Nephron progenitor cell (in vitro differentiated cells): Measurements from ENCODE around the gene LHPP.
A peak's percentile ranks its signal among the peaks of the same experiment; 100 is the strongest.

Experiments
- DNase-seq: peaks from one replicate; pipeline ENCODE4 v3.0.0; 2021
- H3K27ac Mint-ChIP-seq: 2 replicates; pipeline ENCODE4 v1.8.0; 2021; ENCODE audit warnings: mild to moderate bottlenecking, moderate library complexity, mixed read lengths
- H3K27me3 Mint-ChIP-seq: 2 replicates; pipeline ENCODE4 v1.8.0; 2021; ENCODE audit warnings: mild to moderate bottlenecking, low read depth, mixed read lengths; ENCODE audit not compliant: poor library complexity
- H3K36me3 Mint-ChIP-seq: 2 replicates; pipeline ENCODE4 v1.8.0; 2021; ENCODE audit warnings: low read depth, mixed read lengths
- H3K4me1 Mint-ChIP-seq: 2 replicates; pipeline ENCODE4 v1.8.0; 2021; ENCODE audit warnings: mixed read lengths
- H3K4me3 Mint-ChIP-seq: 2 replicates; pipeline ENCODE4 v1.8.0; 2021; ENCODE audit warnings: mild to moderate bottlenecking, moderate library complexity, mixed read lengths
- H3K9me3 Mint-ChIP-seq: 2 replicates; pipeline ENCODE4 v1.8.0; 2021; ENCODE audit warnings: mild to moderate bottlenecking, moderate library complexity, mixed read lengths
- TF ChIP-seq, protein P1 (sequence below): fragments of 200-600 bp; sonication (generic); IDR thresholded peaks from 2 replicates; pipeline ENCODE4 v1.5.0; 2021; ENCODE audit warnings: antibody characterized with exemption

LHPP gene

GRCh38 chr10:124505279-124505678 lies 43.7 kb downstream of the LHPP start:
- H3K4me3 Mint-ChIP-seq, result no peak overlapping the region
- H3K36me3 Mint-ChIP-seq, result peaks cover 18% of the 10 kb centered on the region
- peaks cover 7% of the 10 kb centered on the region for H3K4me1 Mint-ChIP-seq
- peaks cover 10% of the 10 kb centered on the region for H3K27me3 Mint-ChIP-seq
- peak overlapping the region; percentile 34 for H3K27ac Mint-ChIP-seq
- H3K9me3 Mint-ChIP-seq, result peaks cover 16% of the 10 kb centered on the region
- DNase-seq, result no peak
- TF ChIP-seq, protein P1, sequence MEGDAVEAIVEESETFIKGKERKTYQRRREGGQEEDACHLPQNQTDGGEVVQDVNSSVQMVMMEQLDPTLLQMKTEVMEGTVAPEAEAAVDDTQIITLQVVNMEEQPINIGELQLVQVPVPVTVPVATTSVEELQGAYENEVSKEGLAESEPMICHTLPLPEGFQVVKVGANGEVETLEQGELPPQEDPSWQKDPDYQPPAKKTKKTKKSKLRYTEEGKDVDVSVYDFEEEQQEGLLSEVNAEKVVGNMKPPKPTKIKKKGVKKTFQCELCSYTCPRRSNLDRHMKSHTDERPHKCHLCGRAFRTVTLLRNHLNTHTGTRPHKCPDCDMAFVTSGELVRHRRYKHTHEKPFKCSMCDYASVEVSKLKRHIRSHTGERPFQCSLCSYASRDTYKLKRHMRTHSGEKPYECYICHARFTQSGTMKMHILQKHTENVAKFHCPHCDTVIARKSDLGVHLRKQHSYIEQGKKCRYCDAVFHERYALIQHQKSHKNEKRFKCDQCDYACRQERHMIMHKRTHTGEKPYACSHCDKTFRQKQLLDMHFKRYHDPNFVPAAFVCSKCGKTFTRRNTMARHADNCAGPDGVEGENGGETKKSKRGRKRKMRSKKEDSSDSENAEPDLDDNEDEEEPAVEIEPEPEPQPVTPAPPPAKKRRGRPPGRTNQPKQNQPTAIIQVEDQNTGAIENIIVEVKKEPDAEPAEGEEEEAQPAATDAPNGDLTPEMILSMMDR, result no peak

GRCh38 chr10:124508070-124508667 lies 46.5 kb downstream of the LHPP start:
- Mint-ChIP-seq H3K27ac (no peak overlapping the region), H3K27me3 (peaks cover 14% of the 10 kb centered on the region), H3K9me3 (no peaks in the 10 kb centered on the region), H3K4me1 (peaks cover 22% of the 10 kb centered on the region), H3K36me3 (no peaks in the 10 kb centered on the region), H3K4me3 (no peak overlapping the region)
- DNase-seq, result no peak
- TF ChIP-seq, protein P1, result no peak

- peaks cover 1% of the 10 kb centered on the region for H3K36me3 Mint-ChIP-seq
- no peak for DNase-seq
- H3K27me3 Mint-ChIP-seq, result peaks cover 14% of the 10 kb centered on the region
- H3K27ac Mint-ChIP-seq, result no peak overlapping the region
- H3K4me1 Mint-ChIP-seq, result peaks cover 22% of the 10 kb centered on the region
- peaks cover 2% of the 10 kb centered on the region for H3K9me3 Mint-ChIP-seq
- H3K4me3 Mint-ChIP-seq, result no peak overlapping the region
- TF ChIP-seq, protein P1, result no peak
Measured at GRCh38 chr10:124508907-124509454, 47.4 kb downstream of the LHPP start.

- Mint-ChIP-seq H3K9me3 (peaks cover 11% of the 10 kb centered on the region), H3K27ac (no peak overlapping the region), H3K36me3 (peaks cover 8% of the 10 kb centered on the region), H3K4me1 (peaks cover 22% of the 10 kb centered on the region), H3K27me3 (peaks cover 14% of the 10 kb centered on the region), H3K4me3 (no peak overlapping the region)
- peak; percentile 53 for DNase-seq
- TF ChIP-seq, protein P1, result no peak
Measured at GRCh38 chr10:124509880-124510632, 48.4 kb downstream of the LHPP start.

DNA sequence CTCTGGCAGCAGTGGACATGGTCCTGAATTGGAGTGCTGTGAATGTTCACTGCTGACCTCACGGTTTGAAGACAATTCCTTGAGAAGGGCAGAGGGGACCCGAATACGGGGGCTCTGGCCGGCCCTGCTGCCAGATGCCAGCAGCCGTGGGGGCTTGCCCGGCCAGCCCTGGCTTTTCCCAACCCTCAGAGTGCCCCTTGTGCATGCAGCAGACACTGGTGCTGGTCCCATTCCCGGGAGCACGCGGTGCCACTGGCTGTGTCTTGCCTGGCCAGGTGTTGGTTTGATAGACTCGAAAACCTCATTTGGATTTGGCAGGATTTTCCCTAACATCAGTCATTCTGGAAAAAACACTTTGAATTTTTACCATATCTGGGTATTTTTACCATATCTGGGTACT lies 49.1 kb downstream of the LHPP start:
- Mint-ChIP-seq H3K9me3 (peaks cover 15% of the 10 kb centered on the region), H3K27me3 (peaks cover 15% of the 10 kb centered on the region), H3K4me1 (peaks cover 29% of the 10 kb centered on the region), H3K36me3 (peaks cover 8% of the 10 kb centered on the region), H3K4me3 (no peak overlapping the region), H3K27ac (no peak overlapping the region)
- no peak for DNase-seq
- TF ChIP-seq, protein P1, result no peak
